Measurements from ENCODE around the gene ALK. TPM values are rescaled to one million over a fixed set of nuclear protein-coding genes. Genes with fewer than 3 reads are reported as not detected.

ALK gene
- polyA plus RNA-seq, 1 of the 3 experiments (the other 2 are of a cell fraction): 0.30 TPM

DNA sequence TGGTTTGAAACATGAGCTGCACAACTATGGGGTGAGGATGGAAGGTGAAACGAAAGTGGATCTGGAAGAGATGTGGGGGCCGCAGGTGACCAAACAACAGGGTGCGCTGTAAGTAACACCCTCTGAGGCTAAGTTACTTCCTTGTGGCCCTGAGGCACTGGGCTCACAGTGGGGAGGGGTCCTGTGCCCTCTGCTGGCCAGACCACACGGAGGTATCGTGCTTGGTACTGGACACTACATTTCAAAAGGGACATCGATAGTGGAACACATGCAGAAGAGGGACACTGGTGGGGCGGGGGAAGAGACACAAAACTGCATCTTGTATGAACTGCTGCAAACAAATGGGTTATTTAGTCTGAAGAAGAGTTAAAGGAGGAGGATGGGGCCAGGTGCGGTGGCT lies 695.6 kb downstream of the ALK start:
- Histone ChIP-seq H3K9me3 (no peaks in the 10 kb centered on the region), H3K27ac (ENCODE audit: low read depth in 2 of 2, low read length in 1 of 2) (peak overlapping the region in 1 of 2 experiments; percentile 92; a peak in 1 of 4 replicates), H3F3A (replicated peaks; ENCODE audit: insufficient read depth) (no peaks in the 10 kb centered on the region), H2AFZ (ENCODE audit: low read depth) (no peak overlapping the region), H3K4me1 (ENCODE audit: control insufficient read depth in 1 of 2, insufficient read depth in 2 of 2, low read depth in 1 of 2, low read length in 1 of 2) (peaks cover 14 to 71% of the 10 kb centered on the region in 2 experiments), H4K20me1 (ENCODE audit: insufficient read depth) (no peaks in the 10 kb centered on the region), H3K9ac (no peak overlapping the region), H3K36me3 (replicated peaks in 1 of 2; ENCODE audit: control insufficient read depth in 1 of 2, insufficient read depth in 2 of 2, low read length in 1 of 2) (no peaks in the 10 kb centered on the region), H3K79me2 (ENCODE audit: insufficient read depth) (no peaks in the 10 kb centered on the region), H3K4me3 (ENCODE audit: low read depth in 2 of 2, low read length in 1 of 2) (no peak overlapping the region), H3K4me2 (no peak overlapping the region), H3K27me3 (ENCODE audit: insufficient read depth) (peaks cover 13% of the 10 kb centered on the region; the same call in 1 of the 2 replicates), H3K9me2 (no peaks in the 10 kb centered on the region)
- CTCF ChIA-PET: interaction anchor here (1.0 to 1.5 kb wide), 6 partner anchors 9 to 800 kb away, joined by 3 to 5 read pairs (median 4); no protein-coding TSS in a partner anchor
- DNase-seq: no peak
- 74% methylated on average over 8 of the region's 8 CpGs for WGBS (ENCODE audit: low lambda C conversion rate)
- POLR2A ChIA-PET: no interaction called here
- TF ChIP-seq TEAD4 (IDR thresholded peaks at IDR 0.05; ENCODE audit: borderline replicate concordance, insufficient read depth): no peak
- TF ChIP-seq, protein P1, sequence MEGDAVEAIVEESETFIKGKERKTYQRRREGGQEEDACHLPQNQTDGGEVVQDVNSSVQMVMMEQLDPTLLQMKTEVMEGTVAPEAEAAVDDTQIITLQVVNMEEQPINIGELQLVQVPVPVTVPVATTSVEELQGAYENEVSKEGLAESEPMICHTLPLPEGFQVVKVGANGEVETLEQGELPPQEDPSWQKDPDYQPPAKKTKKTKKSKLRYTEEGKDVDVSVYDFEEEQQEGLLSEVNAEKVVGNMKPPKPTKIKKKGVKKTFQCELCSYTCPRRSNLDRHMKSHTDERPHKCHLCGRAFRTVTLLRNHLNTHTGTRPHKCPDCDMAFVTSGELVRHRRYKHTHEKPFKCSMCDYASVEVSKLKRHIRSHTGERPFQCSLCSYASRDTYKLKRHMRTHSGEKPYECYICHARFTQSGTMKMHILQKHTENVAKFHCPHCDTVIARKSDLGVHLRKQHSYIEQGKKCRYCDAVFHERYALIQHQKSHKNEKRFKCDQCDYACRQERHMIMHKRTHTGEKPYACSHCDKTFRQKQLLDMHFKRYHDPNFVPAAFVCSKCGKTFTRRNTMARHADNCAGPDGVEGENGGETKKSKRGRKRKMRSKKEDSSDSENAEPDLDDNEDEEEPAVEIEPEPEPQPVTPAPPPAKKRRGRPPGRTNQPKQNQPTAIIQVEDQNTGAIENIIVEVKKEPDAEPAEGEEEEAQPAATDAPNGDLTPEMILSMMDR (IDR thresholded peaks at IDR 0.05): 0 out of 2 replicates have a peak, but pooled peaks have one; percentile 10

DNA sequence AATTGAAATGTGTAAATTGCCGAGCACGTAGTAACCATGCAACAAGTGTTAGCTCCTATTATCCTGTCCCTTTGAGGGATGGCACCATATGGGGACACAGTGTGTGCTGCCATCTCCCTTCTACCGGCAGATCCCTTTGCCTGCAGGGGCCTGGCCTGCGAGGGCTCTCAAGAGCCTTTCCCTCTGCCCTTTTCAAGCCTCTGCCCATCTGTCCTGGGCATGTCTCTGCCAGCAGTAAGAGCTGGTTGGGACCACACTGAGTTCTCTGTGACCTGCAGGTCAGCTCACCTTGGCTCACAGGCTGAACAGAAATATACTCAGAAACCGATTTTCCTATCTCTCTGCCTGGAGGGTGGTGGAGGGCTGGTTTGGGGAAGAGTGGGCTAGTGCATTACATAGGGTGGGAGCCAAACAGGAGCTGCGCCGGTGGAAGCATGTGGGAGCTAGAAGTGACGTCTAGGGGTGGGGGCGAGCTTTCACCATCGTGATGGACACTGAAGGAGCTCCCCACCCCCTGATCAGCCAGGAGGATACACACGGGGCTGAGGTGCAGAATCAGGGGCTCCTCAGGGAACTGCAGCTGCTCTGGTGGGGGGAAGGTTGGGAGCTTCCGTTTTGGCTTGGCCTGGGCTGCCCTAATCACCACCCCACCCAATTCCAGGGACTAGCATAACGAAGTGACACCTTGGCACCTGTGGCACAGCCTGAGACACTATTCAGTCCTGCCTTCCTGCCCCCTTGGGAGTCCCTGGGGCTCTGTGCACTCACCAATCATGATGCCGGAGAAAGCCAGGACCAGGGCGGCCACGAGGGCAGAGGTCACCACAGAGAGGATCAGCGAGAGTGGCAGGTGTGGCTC lies 696.5 kb downstream of the ALK start:
- peak overlapping the region in 1 of 2 experiments; percentile 92; a peak in 2 of 4 replicates for H3K27ac ChIP-seq (ENCODE audit: low read depth in 2 of 2, low read length in 1 of 2)
- H3K9ac ChIP-seq: no peak overlapping the region
- H3K4me1 ChIP-seq (ENCODE audit: control insufficient read depth in 1 of 2, insufficient read depth in 2 of 2, low read depth in 1 of 2, low read length in 1 of 2): peaks cover 14 to 66% of the 10 kb centered on the region in 2 experiments
- no peaks in the 10 kb centered on the region for H4K20me1 ChIP-seq (ENCODE audit: insufficient read depth)
- peak; percentile 50 for DNase-seq
- no peak for TF ChIP-seq JUND (IDR thresholded peaks at IDR 0.05)
- TF ChIP-seq NFIC (IDR thresholded peaks at IDR 0.05; ENCODE audit: borderline replicate concordance): no peak
- TF ChIP-seq GATA2 (CRISPR knock-in tag; IDR thresholded peaks at IDR 0.05): no peak
- TF ChIP-seq, protein P2, sequence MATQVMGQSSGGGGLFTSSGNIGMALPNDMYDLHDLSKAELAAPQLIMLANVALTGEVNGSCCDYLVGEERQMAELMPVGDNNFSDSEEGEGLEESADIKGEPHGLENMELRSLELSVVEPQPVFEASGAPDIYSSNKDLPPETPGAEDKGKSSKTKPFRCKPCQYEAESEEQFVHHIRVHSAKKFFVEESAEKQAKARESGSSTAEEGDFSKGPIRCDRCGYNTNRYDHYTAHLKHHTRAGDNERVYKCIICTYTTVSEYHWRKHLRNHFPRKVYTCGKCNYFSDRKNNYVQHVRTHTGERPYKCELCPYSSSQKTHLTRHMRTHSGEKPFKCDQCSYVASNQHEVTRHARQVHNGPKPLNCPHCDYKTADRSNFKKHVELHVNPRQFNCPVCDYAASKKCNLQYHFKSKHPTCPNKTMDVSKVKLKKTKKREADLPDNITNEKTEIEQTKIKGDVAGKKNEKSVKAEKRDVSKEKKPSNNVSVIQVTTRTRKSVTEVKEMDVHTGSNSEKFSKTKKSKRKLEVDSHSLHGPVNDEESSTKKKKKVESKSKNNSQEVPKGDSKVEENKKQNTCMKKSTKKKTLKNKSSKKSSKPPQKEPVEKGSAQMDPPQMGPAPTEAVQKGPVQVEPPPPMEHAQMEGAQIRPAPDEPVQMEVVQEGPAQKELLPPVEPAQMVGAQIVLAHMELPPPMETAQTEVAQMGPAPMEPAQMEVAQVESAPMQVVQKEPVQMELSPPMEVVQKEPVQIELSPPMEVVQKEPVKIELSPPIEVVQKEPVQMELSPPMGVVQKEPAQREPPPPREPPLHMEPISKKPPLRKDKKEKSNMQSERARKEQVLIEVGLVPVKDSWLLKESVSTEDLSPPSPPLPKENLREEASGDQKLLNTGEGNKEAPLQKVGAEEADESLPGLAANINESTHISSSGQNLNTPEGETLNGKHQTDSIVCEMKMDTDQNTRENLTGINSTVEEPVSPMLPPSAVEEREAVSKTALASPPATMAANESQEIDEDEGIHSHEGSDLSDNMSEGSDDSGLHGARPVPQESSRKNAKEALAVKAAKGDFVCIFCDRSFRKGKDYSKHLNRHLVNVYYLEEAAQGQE (IDR thresholded peaks at IDR 0.05; ENCODE audit: low read depth, low read length): no peak
- TF ChIP-seq, protein P1 (IDR thresholded peaks at IDR 0.05): no peak
- TF ChIP-seq SMC3 (IDR thresholded peaks at IDR 0.05; ENCODE audit: low read depth, low read length): no peak
- TF ChIP-seq NRF1 (IDR thresholded peaks at IDR 0.05; ENCODE audit: low read depth, low read length): no peak
- no peak overlapping the region for H2AFZ ChIP-seq (ENCODE audit: low read depth)
- no peaks in the 10 kb centered on the region for H3F3A ChIP-seq (replicated peaks; ENCODE audit: insufficient read depth)
- POLR2A ChIA-PET: interaction anchor here (0.7 kb wide), 1 partner anchor 43 kb away, joined by 3 read pairs; no protein-coding TSS in a partner anchor
- H3K36me3 ChIP-seq (replicated peaks in 1 of 2; ENCODE audit: control insufficient read depth in 1 of 2, insufficient read depth in 2 of 2, low read length in 1 of 2): no peaks in the 10 kb centered on the region
- no peaks in the 10 kb centered on the region for H3K79me2 ChIP-seq (ENCODE audit: insufficient read depth)
- H3K4me3 ChIP-seq (ENCODE audit: low read depth in 2 of 2, low read length in 1 of 2): no peak overlapping the region
- CTCF ChIA-PET: interaction anchor here (0.8 to 2.2 kb wide), 12 partner anchors 10 to 854 kb away, joined by 3 to 5 read pairs (median 4); no protein-coding TSS in a partner anchor
- no peaks in the 10 kb centered on the region for H3K9me2 ChIP-seq
- H3K27me3 ChIP-seq (ENCODE audit: insufficient read depth): peaks cover 21% of the 10 kb centered on the region; the same call in 1 of the 2 replicates
- H3K9me3 ChIP-seq: no peaks in the 10 kb centered on the region
- H3K4me2 ChIP-seq: no peak overlapping the region
- WGBS (ENCODE audit: low lambda C conversion rate): 85% methylated on average over 15 of the region's 17 CpGs
